GM18508 (cell line): ENCODE results near the gene CFAP251.
"Not testable (repeated sequence)": the region's sequence is repeated elsewhere in the genome, so short reads cannot be mapped to it uniquely, and the experiment has no call there.

ENCODE experiments used
- ATAC-seq: cut with Tn5 transposase; IDR thresholded peaks from one replicate; pipeline ENCODE4 v1.9.1; 2021; ENCODE audit warnings: moderate number of reproducible peaks; ENCODE audit not compliant: insufficient read depth, unreplicated experiment

Gene CFAP251

GRCh38 chr12:121899590-121899989 lies 18.8 kb upstream of the CFAP251 start:
- ATAC-seq, result no peak

DNA sequence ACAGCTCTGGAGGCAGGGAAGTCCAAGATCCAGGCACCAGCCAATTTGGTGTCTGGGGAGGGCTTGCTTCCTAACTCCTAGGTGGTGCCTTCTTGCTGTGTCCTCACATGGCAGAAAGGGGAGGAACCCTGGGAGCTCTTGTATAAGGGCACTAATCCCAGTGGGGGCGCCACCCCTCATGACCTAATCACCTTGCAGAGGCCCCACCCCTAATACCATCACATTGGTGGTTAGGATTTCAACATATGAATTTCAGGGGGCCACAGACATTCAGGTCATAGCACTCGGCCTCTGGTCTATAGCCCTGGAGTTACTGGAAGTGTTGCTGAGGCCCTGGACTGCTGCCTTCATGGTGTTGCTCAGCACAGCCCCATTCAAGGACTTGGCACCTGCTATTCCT lies 15.2 kb upstream of the CFAP251 start:
- no peak for ATAC-seq

GRCh38 chr12:121905746-121906145 lies 12.6 kb upstream of the CFAP251 start:
- ATAC-seq, result no peak

DNA sequence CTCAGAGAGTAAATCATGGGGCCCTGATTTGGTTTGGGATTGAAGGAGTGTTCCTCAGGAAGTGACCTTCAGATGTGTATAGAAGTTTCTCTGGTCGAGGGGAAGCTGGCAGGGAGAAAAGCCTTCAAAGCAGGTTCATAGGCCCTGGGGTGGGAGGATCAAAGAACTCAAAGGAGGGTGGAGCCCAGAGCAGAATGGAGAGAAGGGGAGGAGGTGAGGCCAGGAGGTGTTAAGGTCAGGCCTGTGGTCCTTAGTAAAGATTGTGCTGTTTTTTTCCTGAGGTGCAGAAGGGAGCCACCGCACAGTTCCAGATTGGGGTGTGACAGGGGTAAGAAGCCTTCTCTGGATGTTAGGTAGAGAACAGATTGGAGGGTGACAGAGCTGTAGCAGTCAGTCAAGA lies 9.7 kb upstream of the CFAP251 start:
- no peak for ATAC-seq

- no peak for ATAC-seq
Measured at GRCh38 chr12:121911824-121912585, 6.4 kb upstream of the CFAP251 start.

DNA sequence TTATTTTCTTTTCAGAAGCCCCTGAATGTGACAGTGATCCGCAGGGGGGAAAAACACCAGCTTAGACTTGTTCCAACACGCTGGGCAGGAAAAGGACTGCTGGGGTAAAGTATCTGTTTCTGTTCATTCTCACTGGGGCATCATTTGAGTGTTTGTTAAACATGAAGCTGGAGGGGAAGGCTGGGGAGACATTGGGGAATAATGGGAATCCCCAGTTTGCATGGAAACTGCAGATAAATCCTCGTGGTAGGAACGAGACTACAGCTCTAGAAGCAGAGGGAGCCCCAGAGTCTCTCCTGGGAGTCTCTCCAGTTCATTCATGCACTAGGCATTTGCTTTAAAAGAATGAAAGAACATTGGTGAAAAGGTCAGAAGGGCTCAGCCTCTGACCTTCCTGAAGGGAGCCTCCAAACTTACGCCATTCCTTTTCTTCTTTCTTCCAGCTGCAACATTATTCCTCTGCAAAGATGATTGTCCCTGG lies 2.5 kb upstream of the CFAP251 start:
- no peak for ATAC-seq

GRCh38 chr12:121916719-121917118 lies 1.7 kb upstream of the CFAP251 start:
- ATAC-seq, result no peak

DNA sequence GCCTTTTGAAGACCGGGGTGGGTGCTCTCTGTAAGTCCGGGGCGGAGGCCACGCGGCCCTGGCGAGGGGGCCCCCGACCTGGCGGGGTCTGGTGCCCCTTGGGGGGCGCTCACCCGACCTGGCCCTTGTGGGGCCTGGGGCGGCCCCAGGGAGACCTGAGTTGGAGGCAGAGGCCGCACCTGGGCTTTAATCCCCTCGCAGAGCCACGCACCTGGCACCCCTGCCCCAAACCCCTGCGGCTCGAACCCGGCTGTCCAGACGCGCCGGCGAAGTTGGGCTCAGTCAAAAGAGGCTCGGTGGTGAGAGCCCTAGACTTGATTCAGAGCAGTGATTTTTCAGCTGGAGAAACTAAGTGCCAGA lies 267 bp downstream of the CFAP251 start:
- no peak for ATAC-seq

DNA sequence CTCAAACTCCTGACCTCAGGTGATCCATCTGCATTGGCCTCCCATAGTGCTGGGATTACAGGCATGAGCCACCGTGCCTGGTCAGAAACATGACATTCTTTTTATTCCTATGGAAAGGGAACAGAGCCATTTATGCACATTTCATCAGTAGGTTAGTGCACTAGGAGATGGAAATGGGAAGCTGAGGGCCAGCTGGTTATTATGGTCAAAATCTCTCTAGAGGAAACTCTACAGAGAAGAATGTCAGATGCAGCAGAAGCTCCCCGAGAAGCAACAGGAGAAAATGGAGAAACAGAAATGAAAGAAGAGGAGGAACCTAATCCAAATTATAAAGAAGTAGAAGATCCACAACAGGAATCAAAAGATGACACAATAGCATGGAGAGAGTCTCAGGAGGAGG lies 2.7 kb downstream of the CFAP251 start:
- no peak for ATAC-seq

DNA sequence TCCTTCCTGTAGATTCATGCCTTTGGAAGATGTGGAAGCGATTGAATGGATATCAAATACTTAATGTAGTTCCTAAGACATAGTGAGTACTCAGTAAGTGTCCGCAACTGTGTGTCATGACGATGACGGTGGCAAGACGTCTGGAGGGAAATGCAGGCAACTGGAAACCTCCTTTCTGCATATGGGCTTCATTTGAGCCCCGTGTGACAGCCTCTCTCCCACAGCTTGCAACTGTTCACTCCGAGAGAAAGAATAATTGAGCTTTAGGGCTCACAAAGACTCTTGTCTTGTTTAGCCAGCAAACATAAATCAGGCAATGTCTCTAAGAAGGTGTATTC lies 6.9 kb downstream of the CFAP251 start:
- no peak for ATAC-seq

DNA sequence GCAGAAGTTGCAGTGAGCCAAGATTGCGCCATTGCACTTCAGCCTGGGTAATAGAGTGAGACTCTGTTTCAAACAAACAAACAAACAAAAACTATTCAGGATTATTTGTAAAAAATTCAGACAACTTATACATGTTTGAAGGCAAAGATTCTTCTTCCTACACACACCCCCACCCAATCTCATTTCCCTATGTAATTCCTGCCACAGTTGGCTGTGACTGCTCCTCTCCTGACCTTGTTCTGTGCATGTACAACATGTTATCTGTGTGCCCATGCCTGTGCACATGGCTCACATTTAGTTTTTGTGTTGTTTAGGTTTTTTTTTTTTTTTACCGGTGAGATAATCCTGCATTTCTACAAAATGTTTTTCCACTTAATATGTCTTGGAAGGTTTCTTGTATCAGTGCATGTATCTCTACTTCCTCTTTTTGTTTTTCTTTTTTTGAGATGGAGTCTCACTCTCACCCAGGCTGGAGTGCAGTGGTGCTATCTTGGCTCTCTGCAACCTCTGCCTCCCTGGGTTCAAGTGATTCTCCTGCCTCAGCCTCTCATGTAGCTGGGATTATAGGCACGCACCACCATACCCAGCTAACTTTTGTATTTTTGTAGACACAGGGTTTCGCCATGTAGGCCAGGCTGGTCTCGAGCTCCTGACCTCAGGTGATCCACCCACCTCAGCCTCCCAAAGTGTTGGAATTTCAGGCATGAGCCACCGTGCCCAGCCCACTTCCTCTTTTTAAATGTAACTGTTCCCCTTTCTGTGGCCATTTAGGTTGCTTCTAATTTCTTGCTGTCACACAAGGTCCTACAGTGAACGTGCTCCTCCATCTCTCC lies 8.7 kb downstream of the CFAP251 start:
- ATAC-seq, result no peak

GRCh38 chr12:121927813-121928212 lies 9.4 kb downstream of the CFAP251 start:
- no peak for ATAC-seq

DNA sequence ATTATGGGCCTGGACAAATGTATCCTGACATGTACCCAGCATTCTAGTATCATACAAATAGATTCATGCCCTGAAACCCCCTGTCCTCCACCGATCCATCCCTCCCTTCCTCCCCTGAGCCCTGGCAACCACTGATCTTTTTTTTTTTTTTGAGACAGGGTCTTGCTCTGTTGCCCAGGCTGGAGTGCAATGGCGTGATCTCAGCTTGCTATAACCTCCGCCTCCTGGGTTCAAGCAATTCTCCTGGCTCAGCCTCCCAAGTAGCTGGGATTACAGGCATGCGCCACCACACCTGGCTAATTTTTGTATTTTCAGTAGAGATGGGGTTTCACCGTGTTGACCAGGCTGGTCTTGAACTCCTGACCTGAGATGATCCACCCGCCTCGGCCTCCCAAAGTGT lies 11.2 kb downstream of the CFAP251 start:
- ATAC-seq, result not testable (repeated sequence)

DNA sequence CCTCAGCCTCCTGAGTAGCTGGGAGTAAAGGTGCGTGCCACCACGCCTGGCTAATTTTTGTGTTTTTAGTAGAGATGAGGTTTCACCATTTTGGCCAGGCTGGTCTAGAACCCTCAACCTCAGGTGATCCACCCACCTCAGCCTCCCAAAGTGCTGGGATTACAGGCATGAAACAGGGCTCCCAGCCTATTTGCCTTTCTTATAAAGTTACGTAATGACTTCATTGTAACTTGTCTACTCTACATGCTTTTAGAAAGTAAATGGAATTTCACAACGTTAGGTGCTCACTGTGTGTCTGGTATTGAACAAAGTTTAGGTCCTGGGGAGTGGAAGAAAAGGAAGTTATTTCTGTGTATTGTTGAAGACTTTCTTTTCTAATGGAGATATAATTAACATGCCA lies 12.5 kb downstream of the CFAP251 start:
- ATAC-seq, result no peak

GRCh38 chr12:121932176-121932536 lies 13.8 kb downstream of the CFAP251 start:
- no peak for ATAC-seq

GRCh38 chr12:121932914-121933521 lies 14.6 kb downstream of the CFAP251 start:
- ATAC-seq, result no peak

DNA sequence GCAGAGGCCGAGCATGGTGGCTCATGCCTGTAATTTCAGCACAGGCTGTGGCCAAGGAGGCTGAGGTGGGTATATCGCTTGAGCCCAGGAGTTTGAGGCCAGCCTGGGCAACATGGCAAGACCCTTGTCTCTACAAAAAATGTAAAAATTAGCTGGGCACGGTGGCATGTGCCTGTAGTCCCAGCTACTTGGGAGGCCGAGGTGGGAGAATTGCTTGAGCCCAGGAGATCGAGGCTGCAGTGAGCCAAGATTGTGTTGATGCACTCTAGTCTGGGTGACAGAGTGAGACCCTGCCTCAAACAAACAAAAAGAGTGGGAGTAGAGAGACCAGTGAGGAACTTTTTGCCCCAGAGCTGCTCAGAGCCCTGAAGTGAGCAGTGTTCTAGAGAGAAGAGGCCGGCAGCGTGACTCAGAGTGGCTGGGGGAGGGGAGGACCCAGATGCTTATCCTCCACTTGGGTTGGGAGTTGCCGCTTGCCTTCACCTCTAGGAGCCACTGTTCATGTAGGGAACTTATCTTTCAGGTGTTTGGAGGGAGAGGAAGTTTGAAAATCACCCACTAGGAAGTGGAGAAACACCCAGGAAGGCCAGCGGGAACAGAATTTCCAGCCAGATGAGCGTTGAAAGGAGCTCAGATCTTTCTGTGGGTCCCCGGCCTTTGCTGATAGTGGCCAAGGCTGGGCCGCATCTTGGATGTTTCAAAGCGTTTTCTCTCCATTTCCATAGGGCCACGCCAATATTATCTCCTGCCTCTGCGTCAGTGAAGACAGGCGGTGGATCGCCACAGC lies 15.3 kb downstream of the CFAP251 start:
- no peak for ATAC-seq

DNA sequence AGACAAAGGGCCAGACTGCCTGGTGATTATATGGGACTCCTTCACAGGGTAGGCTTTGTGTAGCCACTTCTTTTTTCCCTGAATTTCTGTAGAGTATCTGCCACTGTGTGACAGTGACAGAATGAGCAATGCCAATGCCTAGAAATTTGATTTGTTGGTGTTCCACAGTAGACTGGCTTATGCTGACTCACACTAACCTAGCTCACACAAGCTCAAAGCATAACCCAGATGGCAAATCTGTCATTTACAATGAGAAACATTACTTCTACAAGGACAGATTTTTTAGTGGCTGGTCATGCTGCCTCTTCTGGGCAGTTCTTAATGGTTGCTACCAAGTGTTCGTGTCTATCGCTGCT lies 15.9 kb downstream of the CFAP251 start:
- ATAC-seq, result no peak

DNA sequence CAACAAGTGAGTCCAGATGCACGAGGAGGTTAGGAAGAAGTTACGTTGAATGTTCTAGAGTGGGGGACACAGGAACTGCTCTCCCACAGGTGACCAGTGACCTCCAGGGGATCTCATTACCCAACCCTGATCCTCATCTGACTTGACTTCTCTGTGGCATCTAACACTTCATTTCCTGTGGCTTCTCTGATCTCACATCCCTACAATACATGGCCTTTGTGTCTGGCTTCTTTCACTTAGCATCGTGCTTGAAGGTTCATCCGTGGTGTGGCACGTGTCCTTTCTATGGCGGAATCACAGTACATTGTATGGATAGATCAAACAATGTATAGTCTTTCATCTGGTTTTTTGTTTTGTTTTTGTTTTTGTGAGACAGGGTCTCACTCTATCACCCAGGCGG lies 19.3 kb downstream of the CFAP251 start:
- ATAC-seq, result no peak

GRCh38 chr12:121939186-121939585 lies 20.8 kb downstream of the CFAP251 start:
- no peak for ATAC-seq
